SK-N-SH (cell line): ENCODE measurements around the gene TCEAL4. TPM values are rescaled to one million over a fixed set of nuclear protein-coding genes. Genes with fewer than 3 reads are reported as not detected.
A peak's percentile ranks its signal among the peaks of the same experiment; 100 is the strongest.

ENCODE experiments used
- CTCF ChIA-PET: fragments of 300-600, 350-600 bp; formaldehyde crosslinking; extraction: SDS; loops from one replicate; lab custom pipeline; 2021; lab: Yijun Ruan, JAX
- POLR2A ChIA-PET: fragments of 350-600 bp; sonication (Branson Sonifier 250); formaldehyde crosslinking; extraction: SDS; loops from one replicate; lab custom pipeline; 2020; ENCODE audit warnings: antibody characterized with exemption, inconsistent platforms; lab: Yijun Ruan, JAX
- DNase-seq: peaks from one replicate; pipeline ENCODE4 v3.0.0; 2012
- H2AFZ ChIP-seq: fragments of 200-600 bp; sonication (generic); 2 replicates; pipeline ENCODE4 v1.8.1; 2016; ENCODE audit warnings: antibody characterized with exemption, mild to moderate bottlenecking, low read depth
- H3F3A ChIP-seq: fragments of 200-600 bp; sonication (generic); replicated peaks from 2 replicates; pipeline ENCODE3; 2016; ENCODE audit warnings: antibody characterized with exemption, mild to moderate bottlenecking; ENCODE audit not compliant: insufficient read depth
- H3K27ac ChIP-seq, 2 experiments: fragments of 200-500 bp in 1 of 2; fragments of 200-600 bp in 1 of 2; sonication (Bioruptor generic) in 1 of 2; sonication (generic), shearing (Covaris generic) in 1 of 2; 2 replicates each; pipeline versions ENCODE4 v1.5.1 to v1.6.1; 2014 to 2016; ENCODE audit warnings: low read depth in 2 of 2, inconsistent platforms in 1 of 2, low read length in 1 of 2, mild to moderate bottlenecking in 1 of 2, mixed read lengths in 1 of 2
- H3K27me3 ChIP-seq: fragments of 200-600 bp; sonication (generic), shearing (Covaris generic); 2 replicates; pipeline ENCODE4 v1.6.1; 2016; ENCODE audit warnings: mixed run types; ENCODE audit not compliant: insufficient read depth
- H3K36me3 ChIP-seq, 2 experiments: fragments of 200-500 bp in 1 of 2; fragments of 200-600 bp in 1 of 2; sonication (Bioruptor generic) in 1 of 2; sonication (generic) in 1 of 2; replicated peaks in 1 of 2; 2 replicates each; pipeline versions ENCODE3 to v1.5.1; 2014 to 2016; ENCODE audit warnings: low read length in 1 of 2, mild to moderate bottlenecking in 1 of 2; ENCODE audit not compliant: insufficient read depth in 2 of 2, control insufficient read depth in 1 of 2
- H3K4me1 ChIP-seq, 2 experiments: fragments of 200-500 bp in 1 of 2; fragments of 200-600 bp in 1 of 2; sonication (Bioruptor generic) in 1 of 2; sonication (generic), shearing (Covaris generic) in 1 of 2; 2 replicates each; pipeline versions ENCODE4 v1.5.1 to v1.6.1; 2014 to 2016; ENCODE audit warnings: low read depth in 1 of 2, low read length in 1 of 2, mixed run types in 1 of 2; ENCODE audit not compliant: insufficient read depth in 2 of 2, control insufficient read depth in 1 of 2
- H3K4me2 ChIP-seq: fragments of 200-600 bp; sonication (generic), shearing (Covaris generic); 2 replicates; pipeline ENCODE4 v1.6.1; 2017; ENCODE audit warnings: mixed run types
- H3K4me3 ChIP-seq, 2 experiments: fragments of 200-500 bp in 1 of 2; fragments of 200-600 bp in 1 of 2; sonication (Bioruptor generic) in 1 of 2; sonication (generic), shearing (Covaris generic) in 1 of 2; 2 replicates each; pipeline versions ENCODE4 v1.5.1 to v1.8.1; 2014 to 2016; ENCODE audit warnings: low read depth in 2 of 2, inconsistent platforms in 1 of 2, low read length in 1 of 2, mild to moderate bottlenecking in 1 of 2, mixed read lengths in 1 of 2, moderate library complexity in 1 of 2
- H3K79me2 ChIP-seq: fragments of 200-600 bp; sonication (generic); 2 replicates; pipeline ENCODE4 v1.8.1; 2017; ENCODE audit warnings: mild to moderate bottlenecking; ENCODE audit not compliant: insufficient read depth
- H3K9ac ChIP-seq: fragments of 200-600 bp; sonication (generic); 2 replicates; pipeline ENCODE4 v1.6.1; 2017; ENCODE audit warnings: mixed run types
- H3K9me2 ChIP-seq: fragments of 200-600 bp; sonication (generic); 2 replicates; pipeline ENCODE4 v1.6.1; 2017; ENCODE audit warnings: mixed run types
- H3K9me3 ChIP-seq: fragments of 200-600 bp; sonication (generic); 2 replicates; pipeline ENCODE4 v1.6.1; 2017; ENCODE audit warnings: mixed run types, mild to moderate bottlenecking, moderate library complexity
- H4K20me1 ChIP-seq: fragments of 200-600 bp; sonication (generic); 2 replicates; pipeline ENCODE4 v1.6.1; 2017; ENCODE audit warnings: mild to moderate bottlenecking, mixed run types; ENCODE audit not compliant: insufficient read depth
- CHD2 ChIP-seq: fragments of 150-350 bp; IDR thresholded peaks from 2 replicates; pipeline ENCODE4 v1.6.1; 2018; ENCODE audit warnings: low read length; ENCODE audit not compliant: partially characterized antibody
- CTCF ChIP-seq: fragments of 200-600 bp; sonication (generic); IDR thresholded peaks from 2 replicates; pipeline ENCODE4 v1.6.1; 2017; ENCODE audit warnings: antibody characterized with exemption, mild to moderate bottlenecking, moderate library complexity
- FOXJ3 ChIP-seq: sonication (generic); formaldehyde crosslinking; IDR thresholded peaks from 2 replicates; pipeline ENCODE4 v1.5.1; 2020; ENCODE audit warnings: mild to moderate bottlenecking, missing genetic modification reagents
- GATA2 ChIP-seq: sonication (generic); formaldehyde crosslinking; IDR thresholded peaks from 2 replicates; pipeline ENCODE4 v1.5.0; 2020; ENCODE audit warnings: mild to moderate bottlenecking, missing genetic modification reagents
- NRF1 ChIP-seq: IDR thresholded peaks from 2 replicates; pipeline ENCODE4 v1.6.1; 2012; ENCODE audit warnings: low read depth, mild to moderate bottlenecking, low read length
- PBX3 ChIP-seq: IDR thresholded peaks from 2 replicates; pipeline ENCODE4; 2012
- RCOR1 ChIP-seq: fragments of 150-350 bp; IDR thresholded peaks from 2 replicates; pipeline ENCODE4 v1.6.1; 2017; ENCODE audit warnings: antibody characterized with exemption, low read length
- SMC3 ChIP-seq: IDR thresholded peaks from 2 replicates; pipeline ENCODE4 v1.6.1; 2012; ENCODE audit warnings: low read depth, low read length, improper control_type of control experiment
- TAF1 ChIP-seq: IDR thresholded peaks from 2 replicates; pipeline ENCODE4 v1.6.1; 2012; ENCODE audit warnings: low read depth, mild to moderate bottlenecking, low read length, moderate library complexity, borderline replicate concordance
- TCF12 ChIP-seq: IDR thresholded peaks from 2 replicates; pipeline ENCODE4 v1.4.0; 2012
- TEAD4 ChIP-seq: IDR thresholded peaks from 2 replicates; pipeline ENCODE4 v1.4.0; 2012; ENCODE audit warnings: mild to moderate bottlenecking, borderline replicate concordance; ENCODE audit not compliant: insufficient read depth
- WGBS: methylation state at CpG from one replicate; pipeline ENCODE4 v1.1.6; 2017; ENCODE audit warnings: low lambda C conversion rate; 5-methylcytosine and 5-hydroxymethylcytosine counted together
- polyA plus RNA-seq, 3 experiments: library from polyadenylated mRNA; depleted of rRNA; stranded (reverse); fragments of >200 nt; gene quantifications; 2 replicates each; pipeline ENCODE4 v1.2.3, GENCODE V29; 2012
- TF ChIP-seq, protein P1 (sequence below): IDR thresholded peaks from 2 replicates; pipeline ENCODE4 v1.4.0; 2012; ENCODE audit warnings: low read depth, borderline replicate concordance
- TF ChIP-seq, protein P2 (sequence below): IDR thresholded peaks from 2 replicates; pipeline ENCODE4 v1.6.1; 2012; ENCODE audit warnings: mild to moderate bottlenecking, low read depth, low read length, moderate library complexity
- TF ChIP-seq, protein P3 (sequence below): fragments of 150-350 bp; IDR thresholded peaks from 2 replicates; pipeline ENCODE4 v1.6.1; 2017; ENCODE audit warnings: antibody characterized with exemption, low read length, low read depth, borderline replicate concordance

The TCEAL4 gene
- polyA plus RNA-seq, 1 of the 3 experiments (the other 2 are of a cell fraction) = 39.1 TPM

DNA sequence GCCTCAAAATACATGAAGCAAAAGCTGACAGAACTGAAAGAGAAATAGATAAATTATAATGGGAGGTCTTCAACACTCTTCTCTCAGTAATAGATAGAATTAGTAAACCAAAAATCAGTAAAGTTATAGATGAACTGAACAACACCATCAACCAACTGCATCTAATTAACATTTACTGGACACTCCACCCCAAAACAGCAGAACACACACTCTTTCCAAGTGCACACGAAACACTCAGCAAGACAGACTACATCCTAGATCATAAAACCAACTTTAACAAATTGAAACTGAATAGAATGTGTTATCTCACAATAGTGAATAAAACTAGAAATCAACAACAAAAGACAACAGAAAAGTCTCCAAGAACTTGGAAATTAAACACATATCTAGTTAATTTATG, 25.1 kb upstream of the TCEAL4 start:
- Histone ChIP-seq H3K9me3 (no peaks in the 10 kb centered on the region), H4K20me1 (no peaks in the 10 kb centered on the region), H3K9ac (no peak overlapping the region), H2AFZ (no peak overlapping the region), H3K27ac (no peak overlapping the region), H3F3A (no peaks in the 10 kb centered on the region), H3K4me1 (no peaks in the 10 kb centered on the region), H3K4me3 (no peak overlapping the region), H3K36me3 (no peaks in the 10 kb centered on the region), H3K27me3 (no peaks in the 10 kb centered on the region), H3K79me2 (no peaks in the 10 kb centered on the region), H3K9me2 (no peaks in the 10 kb centered on the region), H3K4me2 (no peak overlapping the region)
- 22% methylated on average over 1 of the region's 1 CpG for whole genome bisulfite sequencing
- CTCF ChIA-PET = no interaction called here
- DNase-seq = no peak
- TF ChIP-seq, protein P1, sequence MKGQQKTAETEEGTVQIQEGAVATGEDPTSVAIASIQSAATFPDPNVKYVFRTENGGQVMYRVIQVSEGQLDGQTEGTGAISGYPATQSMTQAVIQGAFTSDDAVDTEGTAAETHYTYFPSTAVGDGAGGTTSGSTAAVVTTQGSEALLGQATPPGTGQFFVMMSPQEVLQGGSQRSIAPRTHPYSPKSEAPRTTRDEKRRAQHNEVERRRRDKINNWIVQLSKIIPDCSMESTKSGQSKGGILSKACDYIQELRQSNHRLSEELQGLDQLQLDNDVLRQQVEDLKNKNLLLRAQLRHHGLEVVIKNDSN = no peak
- TF ChIP-seq, protein P2, sequence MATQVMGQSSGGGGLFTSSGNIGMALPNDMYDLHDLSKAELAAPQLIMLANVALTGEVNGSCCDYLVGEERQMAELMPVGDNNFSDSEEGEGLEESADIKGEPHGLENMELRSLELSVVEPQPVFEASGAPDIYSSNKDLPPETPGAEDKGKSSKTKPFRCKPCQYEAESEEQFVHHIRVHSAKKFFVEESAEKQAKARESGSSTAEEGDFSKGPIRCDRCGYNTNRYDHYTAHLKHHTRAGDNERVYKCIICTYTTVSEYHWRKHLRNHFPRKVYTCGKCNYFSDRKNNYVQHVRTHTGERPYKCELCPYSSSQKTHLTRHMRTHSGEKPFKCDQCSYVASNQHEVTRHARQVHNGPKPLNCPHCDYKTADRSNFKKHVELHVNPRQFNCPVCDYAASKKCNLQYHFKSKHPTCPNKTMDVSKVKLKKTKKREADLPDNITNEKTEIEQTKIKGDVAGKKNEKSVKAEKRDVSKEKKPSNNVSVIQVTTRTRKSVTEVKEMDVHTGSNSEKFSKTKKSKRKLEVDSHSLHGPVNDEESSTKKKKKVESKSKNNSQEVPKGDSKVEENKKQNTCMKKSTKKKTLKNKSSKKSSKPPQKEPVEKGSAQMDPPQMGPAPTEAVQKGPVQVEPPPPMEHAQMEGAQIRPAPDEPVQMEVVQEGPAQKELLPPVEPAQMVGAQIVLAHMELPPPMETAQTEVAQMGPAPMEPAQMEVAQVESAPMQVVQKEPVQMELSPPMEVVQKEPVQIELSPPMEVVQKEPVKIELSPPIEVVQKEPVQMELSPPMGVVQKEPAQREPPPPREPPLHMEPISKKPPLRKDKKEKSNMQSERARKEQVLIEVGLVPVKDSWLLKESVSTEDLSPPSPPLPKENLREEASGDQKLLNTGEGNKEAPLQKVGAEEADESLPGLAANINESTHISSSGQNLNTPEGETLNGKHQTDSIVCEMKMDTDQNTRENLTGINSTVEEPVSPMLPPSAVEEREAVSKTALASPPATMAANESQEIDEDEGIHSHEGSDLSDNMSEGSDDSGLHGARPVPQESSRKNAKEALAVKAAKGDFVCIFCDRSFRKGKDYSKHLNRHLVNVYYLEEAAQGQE = no peak
- no peak for TF ChIP-seq SMC3
- no peak for TF ChIP-seq RCOR1
- TF ChIP-seq, protein P3, sequence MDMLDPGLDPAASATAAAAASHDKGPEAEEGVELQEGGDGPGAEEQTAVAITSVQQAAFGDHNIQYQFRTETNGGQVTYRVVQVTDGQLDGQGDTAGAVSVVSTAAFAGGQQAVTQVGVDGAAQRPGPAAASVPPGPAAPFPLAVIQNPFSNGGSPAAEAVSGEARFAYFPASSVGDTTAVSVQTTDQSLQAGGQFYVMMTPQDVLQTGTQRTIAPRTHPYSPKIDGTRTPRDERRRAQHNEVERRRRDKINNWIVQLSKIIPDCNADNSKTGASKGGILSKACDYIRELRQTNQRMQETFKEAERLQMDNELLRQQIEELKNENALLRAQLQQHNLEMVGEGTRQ = no peak
- TF ChIP-seq GATA2 (CRISPR knock-in tag) = no peak
- TF ChIP-seq CHD2 = no peak
- TF ChIP-seq PBX3 = no peak
- TF ChIP-seq TCF12 = no peak
- TF ChIP-seq TEAD4 = no peak
- POLR2A ChIA-PET = no interaction called here

DNA sequence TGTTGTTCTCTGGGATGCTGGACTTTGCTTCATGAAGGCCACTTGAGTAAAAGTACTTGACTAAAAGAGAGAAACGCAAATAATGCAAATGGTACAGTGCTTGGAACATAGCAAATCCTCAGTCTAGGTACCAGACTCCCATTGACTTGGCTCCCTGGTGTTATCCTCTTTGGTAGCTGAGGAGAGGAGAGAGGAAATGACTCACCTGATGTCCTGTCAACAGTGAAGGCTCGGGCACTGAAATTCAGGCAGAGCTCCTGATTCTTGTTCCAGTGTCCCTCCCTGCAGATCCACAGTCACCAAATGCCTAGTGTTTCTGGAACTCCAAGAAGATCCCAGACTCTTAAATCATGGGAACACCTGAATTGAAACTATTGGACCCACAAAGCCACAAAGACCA, 22.5 kb upstream of the TCEAL4 start:
- DNase-seq = no peak
- no peaks in the 10 kb centered on the region; the same call in 1 of the 2 replicates for H3K27me3 ChIP-seq
- no peaks in the 10 kb centered on the region for H3F3A ChIP-seq
- H3K4me1 ChIP-seq = no peaks in the 10 kb centered on the region
- 22% methylated on average over 2 of the region's 2 CpGs for WGBS
- H3K79me2 ChIP-seq = no peaks in the 10 kb centered on the region
- no peak overlapping the region for H2AFZ ChIP-seq
- no peak overlapping the region for H3K4me2 ChIP-seq
- no peaks in the 10 kb centered on the region for H3K9me3 ChIP-seq
- H3K36me3 ChIP-seq = no peaks in the 10 kb centered on the region
- CTCF ChIA-PET = no interaction called here
- no peak overlapping the region for H3K27ac ChIP-seq
- no peaks in the 10 kb centered on the region for H4K20me1 ChIP-seq
- no peak overlapping the region for H3K9ac ChIP-seq
- no peak overlapping the region for H3K4me3 ChIP-seq
- H3K9me2 ChIP-seq = no peaks in the 10 kb centered on the region
- POLR2A ChIA-PET = no interaction called here
- TF ChIP-seq NRF1 = no peak
- TF ChIP-seq FOXJ3 (CRISPR knock-in tag) = no peak
- TF ChIP-seq TAF1 = no peak
- peak; percentile 21; the same call in 1 of the 2 replicates for TF ChIP-seq PBX3
- TF ChIP-seq CTCF = no peak
